ENCODE data around the gene CDH13. TPM values are rescaled to one million over a fixed set of nuclear protein-coding genes. Genes with fewer than 3 reads are reported as not detected.

Gene CDH13
- polyA plus RNA-seq, 2 of the 4 experiments (the other 2 are of a cell fraction), result not detected

- TF ChIP-seq NFE2L2 (conservative IDR thresholded peaks at IDR 0.05; ENCODE audit: low read length), result no peak
- TF ChIP-seq EP300 (IDR thresholded peaks at IDR 0.05), result no peak
- no peak for TF ChIP-seq RAD21 (conservative IDR thresholded peaks at IDR 0.05 in 1 of 2, IDR thresholded peaks at IDR 0.05 in 1 of 2)
These were observed 518.5 kb downstream of the CDH13 start (continued) for GRCh38 chr16:83145297-83145696.

- CTCF ChIA-PET, result no interaction called here
- 36% methylated on average over 6 of the region's 6 CpGs for WGBS (ENCODE audit: missing lambda C conversion rate)
- no peak overlapping the region for H3K4me2 ChIP-seq
- DNase-seq (ENCODE audit: low read depth in 1 of 2, low spot score in 1 of 2) (no peak), FAIRE-seq (no peak), ATAC-seq (no peak)
- POLR2A ChIA-PET, result no interaction called here
- no peaks in the 10 kb centered on the region for H3K4me1 ChIP-seq
- no peaks in the 10 kb centered on the region for H3K9me3 ChIP-seq
- no peak for TF ChIP-seq MAX (IDR thresholded peaks at IDR 0.05)
- no peak for TF ChIP-seq HDAC2 (IDR thresholded peaks at IDR 0.05)
- no peak for TF ChIP-seq E2F6 (IDR thresholded peaks at IDR 0.05; ENCODE audit: borderline replicate concordance, low read depth)
- no peak for TF ChIP-seq MYC (IDR thresholded peaks at IDR 0.05; ENCODE audit: borderline replicate concordance, low read length)
- no peak for TF ChIP-seq RCOR1 (IDR thresholded peaks at IDR 0.05; ENCODE audit: low read depth, low read length)
- TF ChIP-seq POLR2AphosphoS2 (conservative IDR thresholded peaks at IDR 0.05; ENCODE audit: low read length), result no peak
- TF ChIP-seq POLR2A (IDR thresholded peaks at IDR 0.05; ENCODE audit: low read length), result no peak
- no peak for TF ChIP-seq NFE2L2 (conservative IDR thresholded peaks at IDR 0.05; ENCODE audit: low read length)
- TF ChIP-seq CHD4 (IDR thresholded peaks at IDR 0.05; ENCODE audit: borderline replicate concordance), result no peak
- no peak for TF ChIP-seq RAD21 (conservative IDR thresholded peaks at IDR 0.05 in 1 of 2, IDR thresholded peaks at IDR 0.05 in 1 of 2)
- TF ChIP-seq CBX2 (IDR thresholded peaks at IDR 0.05; ENCODE audit: borderline replicate concordance, low read depth), result no peak
- no peak for TF ChIP-seq PBX3 (IDR thresholded peaks at IDR 0.05)
- TF ChIP-seq ESRRA (IDR thresholded peaks at IDR 0.05; ENCODE audit: borderline replicate concordance, low read length), result no peak
- TF ChIP-seq HOXB13 (CRISPR knock-in tag; IDR thresholded peaks at IDR 0.05; ENCODE audit: low read depth), result no peak
- TF ChIP-seq ATOH8 (CRISPR knock-in tag; IDR thresholded peaks at IDR 0.05; ENCODE audit: low read depth), result no peak
- H3K27ac ChIP-seq, result no peak overlapping the region
- no peak overlapping the region for H3K4me3 ChIP-seq
These were observed 520.5 kb downstream of the CDH13 start for GRCh38 chr16:83147244-83147643.

GRCh38 chr16:83158320-83158957, 531.7 kb downstream of the CDH13 start:
- ATAC-seq (no peak), FAIRE-seq (no peak), DNase-seq (ENCODE audit: low read depth in 1 of 2, low spot score in 1 of 2) (no peak)
- Histone ChIP-seq H3K4me2 (no peak overlapping the region), H3K4me3 (no peak overlapping the region), H3K27ac (no peak overlapping the region), H3K4me1 (no peaks in the 10 kb centered on the region), H3K9me3 (no peaks in the 10 kb centered on the region)
- WGBS (ENCODE audit: missing lambda C conversion rate), result 5% methylated on average over 7 of the region's 15 CpGs
- ChIA-PET CTCF (no interaction called here), POLR2A (no interaction called here)
- no peak for TF ChIP-seq MAZ (IDR thresholded peaks at IDR 0.05; ENCODE audit: borderline replicate concordance, low read depth, low read length)
- no peak for TF ChIP-seq ATOH8 (CRISPR knock-in tag; IDR thresholded peaks at IDR 0.05; ENCODE audit: low read depth)
- TF ChIP-seq TFCP2L1 (CRISPR knock-in tag; IDR thresholded peaks at IDR 0.05), result no peak
- no peak for TF ChIP-seq CBX2 (IDR thresholded peaks at IDR 0.05; ENCODE audit: borderline replicate concordance, low read depth)
- TF ChIP-seq E2F6 (IDR thresholded peaks at IDR 0.05; ENCODE audit: borderline replicate concordance, low read depth), result no peak
- no peak for TF ChIP-seq BHLHE40 (IDR thresholded peaks at IDR 0.05; ENCODE audit: low read depth, low read length)
- no peak for TF ChIP-seq RFX5 (IDR thresholded peaks at IDR 0.05)
- TF ChIP-seq MAX (IDR thresholded peaks at IDR 0.05), result no peak
- no peak for TF ChIP-seq NR3C1 (IDR thresholded peaks at IDR 0.05)
- TF ChIP-seq REST (IDR thresholded peaks at IDR 0.05), result no peak
- no peak for TF ChIP-seq KDM5A (IDR thresholded peaks at IDR 0.05)
- no peak for TF ChIP-seq PBX3 (IDR thresholded peaks at IDR 0.05)
- TF ChIP-seq EHF (CRISPR knock-in tag; IDR thresholded peaks at IDR 0.05), result no peak
